SU-DHL-6 (cell line): ENCODE measurements around the gene IDH2.
"Not testable (repeated sequence)": the region's sequence is repeated elsewhere in the genome, so short reads cannot be mapped to it uniquely, and the experiment has no call there.

Experiments
- H2AFZ ChIP-seq: fragments of 200-600 bp; sonication (generic); 2 replicates; pipeline ENCODE4 v1.6.1; 2014; ENCODE audit warnings: low read depth, mild to moderate bottlenecking, moderate library complexity, mixed read lengths, antibody characterized with exemption, low read length; ENCODE audit not compliant: severe bottlenecking
- H3F3A ChIP-seq: fragments of 200-600 bp; shearing (Covaris generic); 2 replicates; pipeline ENCODE4 v1.6.0; 2016; ENCODE audit warnings: antibody characterized with exemption, mild to moderate bottlenecking; ENCODE audit not compliant: insufficient read depth
- H3K27ac ChIP-seq: fragments of 200-600 bp; sonication (generic); 2 replicates; pipeline ENCODE4 v1.5.1; 2016; ENCODE audit warnings: low read depth, mild to moderate bottlenecking, low read length, moderate library complexity, mixed read lengths
- H3K27me3 ChIP-seq: fragments of 200-600 bp; sonication (generic), shearing (Covaris generic); 2 replicates; pipeline ENCODE4 v1.6.0; 2014; ENCODE audit warnings: mild to moderate bottlenecking, low read length
- H3K36me3 ChIP-seq: fragments of 200-600 bp; sonication (generic); 2 replicates; pipeline ENCODE4 v1.6.1; 2014; ENCODE audit warnings: mild to moderate bottlenecking, low read length, mixed read lengths
- H3K4me2 ChIP-seq: fragments of 300-600, 200-600 bp; shearing (Covaris generic), sonication (generic); 2 replicates; pipeline ENCODE4 v1.6.0; 2014; ENCODE audit warnings: low read length, low read depth, mild to moderate bottlenecking; ENCODE audit not compliant: poor library complexity, severe bottlenecking
- H3K4me3 ChIP-seq: fragments of 200-600 bp; sonication (generic); 2 replicates; pipeline ENCODE4 v1.5.1; 2014; ENCODE audit warnings: antibody characterized with exemption, low read length, mild to moderate bottlenecking, mixed read lengths; ENCODE audit not compliant: insufficient read depth, poor library complexity, severe bottlenecking
- H3K79me2 ChIP-seq: fragments of 200-600 bp; sonication (generic); 2 replicates; pipeline ENCODE4 v1.6.1; 2014; ENCODE audit warnings: mild to moderate bottlenecking, low read length, moderate library complexity; ENCODE audit not compliant: insufficient read depth
- H3K9ac ChIP-seq: fragments of 200-600 bp; sonication (generic); 2 replicates; pipeline ENCODE4 v1.7.0; 2014; ENCODE audit warnings: mild to moderate bottlenecking, low read length
- H3K9me2 ChIP-seq: fragments of 200-600 bp; sonication (generic); replicated peaks from 2 replicates; pipeline ENCODE4 v1.6.1; 2014; ENCODE audit warnings: low read length; ENCODE audit not compliant: insufficient read depth
- H3K9me3 ChIP-seq: fragments of 200-600 bp; sonication (generic); 2 replicates; pipeline ENCODE4 v1.6.1; 2014; ENCODE audit warnings: low read length, mixed read lengths; ENCODE audit not compliant: insufficient read depth
- H4K20me1 ChIP-seq: fragments of 200-600 bp; sonication (generic); 2 replicates; pipeline ENCODE4 v1.6.1; 2014; ENCODE audit warnings: low read depth, mild to moderate bottlenecking, antibody characterized with exemption, low read length, moderate library complexity, mixed read lengths
- CTCF ChIP-seq: fragments of 200-600 bp; sonication (generic); IDR thresholded peaks from one replicate; pipeline ENCODE4 v1.5.1; 2017; ENCODE audit warnings: antibody characterized with exemption, mild to moderate bottlenecking, low read length, moderate library complexity; ENCODE audit not compliant: insufficient read depth, poor library complexity, severe bottlenecking
- EZH2phosphoT487 ChIP-seq: fragments of 200-600 bp; sonication (generic), shearing (Covaris generic); conservative IDR thresholded peaks from 2 replicates; pipeline ENCODE4 v1.6.1; 2018; ENCODE audit warnings: mild to moderate bottlenecking, antibody characterized with exemption, low read length, moderate library complexity, mixed read lengths

IDH2 gene

DNA sequence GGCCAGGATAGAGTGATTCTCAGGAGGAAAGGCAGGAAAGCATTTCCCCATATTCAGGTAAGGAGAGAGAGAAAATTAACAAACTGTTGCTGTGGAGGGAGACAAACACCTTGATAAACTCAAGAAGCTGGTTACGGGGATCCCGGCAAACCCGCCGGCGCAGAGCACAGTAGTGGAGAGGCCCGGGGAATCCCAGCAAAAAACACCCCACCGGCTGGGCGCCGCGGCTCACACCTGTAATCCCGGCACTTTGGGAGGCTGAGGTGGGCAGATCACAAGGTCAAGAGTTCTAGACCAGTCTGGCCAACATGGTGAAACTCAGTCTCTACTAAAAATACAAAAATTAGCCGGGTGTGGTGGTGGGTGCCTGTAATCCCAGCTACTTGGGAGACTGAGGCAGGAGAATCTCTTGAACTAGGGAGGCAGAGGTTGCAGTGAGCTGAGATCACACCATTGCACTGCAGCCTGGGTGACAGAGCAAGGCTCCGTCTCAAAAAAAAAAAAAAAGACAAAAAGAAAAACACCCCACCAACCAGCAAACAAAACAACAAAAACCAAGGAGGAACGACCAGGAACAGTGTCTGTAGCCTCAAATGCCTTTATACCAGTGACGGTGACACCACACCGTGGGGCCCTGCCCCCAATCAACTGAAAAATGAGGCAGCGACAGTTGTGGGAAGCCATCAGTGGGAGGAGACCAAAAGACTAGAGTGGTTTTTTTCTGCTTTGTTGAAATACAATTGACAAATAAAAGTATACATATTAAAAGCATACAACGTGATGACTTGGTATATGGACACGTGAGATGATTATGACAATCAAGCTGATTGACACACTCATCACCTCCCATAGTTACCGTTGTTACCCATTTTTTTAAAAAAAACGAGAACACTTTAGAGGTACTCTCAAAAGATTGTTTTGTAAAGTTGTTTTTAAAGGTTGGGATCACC, 40.2 kb upstream of the IDH2 start:
- TF ChIP-seq EZH2phosphoT487 (no peak), CTCF (no peak)
- Histone ChIP-seq H3K27ac (no peak overlapping the region), H3F3A (no peaks in the 10 kb centered on the region), H4K20me1 (no peaks in the 10 kb centered on the region), H3K79me2 (no peaks in the 10 kb centered on the region), H3K9me3 (no peaks in the 10 kb centered on the region), H3K9ac (no peak overlapping the region), H3K4me2 (no peak overlapping the region), H3K36me3 (no peaks in the 10 kb centered on the region), H3K27me3 (no peaks in the 10 kb centered on the region), H2AFZ (no peak overlapping the region), H3K9me2 (no peaks in the 10 kb centered on the region), H3K4me3 (no peak overlapping the region)

- Histone ChIP-seq H3K4me2 (no peak overlapping the region), H3K9ac (no peak overlapping the region), H2AFZ (no peak overlapping the region)
Measured at GRCh38 chr15:90141646-90142045, 39.4 kb upstream of the IDH2 start.

DNA sequence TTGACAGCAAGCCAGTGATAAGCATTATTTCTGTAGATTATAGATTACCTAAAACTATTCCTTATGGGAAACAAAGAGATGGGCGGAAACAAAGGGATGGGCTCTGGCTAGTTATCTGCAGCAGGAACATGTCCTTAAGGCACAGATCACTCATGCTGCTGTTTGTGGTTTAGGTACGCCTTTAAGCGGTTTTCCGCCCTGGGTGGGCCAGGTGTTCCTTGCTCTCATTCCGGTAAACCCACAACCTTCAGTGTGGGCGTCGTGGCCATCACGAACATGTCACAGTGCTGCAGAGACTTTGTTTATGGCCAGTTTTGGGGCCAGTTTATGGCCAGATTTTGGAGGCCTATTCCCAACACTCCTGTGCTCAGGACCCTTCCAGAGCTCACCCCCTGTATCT, 37.3 kb upstream of the IDH2 start:
- not testable (repeated sequence) for H3K27ac ChIP-seq, H3K79me2 ChIP-seq, H3K9me3 ChIP-seq, H3K9me2 ChIP-seq, H4K20me1 ChIP-seq, H3K27me3 ChIP-seq, H3K9ac ChIP-seq, H3K4me2 ChIP-seq, H3K4me3 ChIP-seq, H2AFZ ChIP-seq, H3F3A ChIP-seq, H3K36me3 ChIP-seq

More at GRCh38 chr15:90141646-90142045, 39.4 kb upstream of the IDH2 start:
- H3K4me3 ChIP-seq: no peak overlapping the region
- H3K79me2 ChIP-seq: no peaks in the 10 kb centered on the region
- no peaks in the 10 kb centered on the region for H3F3A ChIP-seq
- no peaks in the 10 kb centered on the region for H3K36me3 ChIP-seq
- no peaks in the 10 kb centered on the region for H3K9me3 ChIP-seq
- no peak overlapping the region for H3K27ac ChIP-seq
- H3K9me2 ChIP-seq: no peaks in the 10 kb centered on the region
- TF ChIP-seq CTCF (no peak), EZH2phosphoT487 (no peak)
- no peaks in the 10 kb centered on the region for H3K27me3 ChIP-seq
- no peaks in the 10 kb centered on the region for H4K20me1 ChIP-seq

DNA sequence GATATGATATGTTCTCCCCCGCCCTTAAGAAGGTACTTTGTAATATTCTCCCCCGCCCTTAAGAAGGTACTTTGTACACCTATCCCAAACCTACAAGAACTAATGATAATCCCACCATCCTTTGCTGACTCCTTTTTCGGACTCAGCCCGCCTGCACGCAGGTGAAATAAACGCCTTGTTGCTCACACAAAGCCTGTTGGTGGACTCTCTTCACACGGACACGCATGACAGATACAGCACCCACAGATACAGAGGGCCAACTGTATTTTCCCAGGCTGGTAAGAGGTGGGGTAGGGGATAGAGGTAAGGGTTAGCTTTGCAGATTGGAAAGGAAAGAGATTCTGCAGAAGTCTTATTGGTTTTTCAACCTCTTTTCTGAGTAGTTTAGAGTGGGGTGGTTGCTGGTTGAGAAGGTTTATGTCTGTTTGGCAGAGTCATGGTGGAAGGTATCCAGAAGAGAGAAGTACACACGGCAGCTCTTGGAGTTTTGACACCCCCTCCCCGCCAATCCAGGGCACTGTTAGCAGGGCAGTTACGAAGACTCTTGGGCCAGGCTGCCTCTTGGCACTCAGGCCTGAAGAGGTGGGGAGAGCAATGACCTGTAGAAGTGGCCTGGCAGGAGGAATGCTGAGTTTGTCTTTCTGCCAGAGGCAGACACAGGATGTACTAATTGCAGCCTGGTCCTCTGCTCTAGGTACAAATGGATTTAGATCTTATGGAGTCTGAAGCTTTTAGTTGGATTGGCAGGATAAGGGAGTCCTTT, 36.0 kb upstream of the IDH2 start:
- no peaks in the 10 kb centered on the region for H3K27me3 ChIP-seq
- H3K79me2 ChIP-seq: no peaks in the 10 kb centered on the region
- H4K20me1 ChIP-seq: no peaks in the 10 kb centered on the region
- H3K4me3 ChIP-seq: no peak overlapping the region
- H2AFZ ChIP-seq: no peak overlapping the region
- H3K4me2 ChIP-seq: no peak overlapping the region
- H3K27ac ChIP-seq: no peak overlapping the region
- H3K9me3 ChIP-seq: no peaks in the 10 kb centered on the region
- H3F3A ChIP-seq: no peaks in the 10 kb centered on the region
- H3K9me2 ChIP-seq: no peaks in the 10 kb centered on the region
- H3K9ac ChIP-seq: no peak overlapping the region
- TF ChIP-seq EZH2phosphoT487 (no peak), CTCF (no peak)
- H3K36me3 ChIP-seq: no peaks in the 10 kb centered on the region
